AG09319 (cell line): ENCODE measurements around the gene EFCAB13.

Experiments
- DNase-seq: peaks from one replicate; pipeline ENCODE4 v3.0.0-alpha.2; 2010; ENCODE audit warnings: low read depth; ENCODE audit errors: extremely low read depth
- CTCF ChIP-seq: IDR thresholded peaks from 2 replicates; pipeline ENCODE4 v1.5.1; 2011; ENCODE audit warnings: low read depth, mild to moderate bottlenecking, inconsistent platforms, low read length, moderate library complexity

EFCAB13 gene

DNA sequence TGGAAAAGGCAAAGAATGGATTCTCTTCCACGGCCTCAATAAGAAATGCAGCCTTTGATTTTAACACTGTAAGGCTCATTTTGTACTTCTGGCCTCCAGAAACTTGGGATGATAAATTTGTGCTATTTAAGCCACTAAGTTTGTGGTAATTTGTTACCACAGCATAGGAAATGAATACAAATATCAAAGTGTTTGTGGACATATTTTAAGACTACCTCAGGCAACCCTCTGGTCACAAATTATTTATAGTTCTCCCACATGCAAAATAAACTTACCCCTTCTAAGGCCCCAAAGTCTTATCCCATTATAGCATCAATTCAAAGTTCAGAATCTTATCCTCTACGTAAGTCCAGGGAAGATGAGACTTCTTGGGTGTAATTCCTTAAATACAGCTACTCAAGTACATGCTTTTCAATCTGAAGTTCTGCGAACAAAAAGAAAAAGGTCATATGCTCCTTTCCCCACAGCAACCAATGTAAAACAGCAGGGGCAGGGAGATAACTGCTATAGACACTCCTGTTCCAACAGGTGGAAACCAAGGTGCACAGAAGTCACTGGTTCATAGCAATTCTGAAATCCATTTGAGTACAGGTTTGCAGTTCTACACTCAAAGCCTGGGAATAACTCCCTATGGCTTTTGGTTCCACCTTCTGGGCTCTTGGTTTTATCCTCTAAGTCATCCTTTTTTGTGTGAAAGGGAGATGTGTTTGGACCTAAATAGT, 5.4 kb upstream of the EFCAB13 start:
- no peak for TF ChIP-seq CTCF
- no peak for DNase-seq

GRCh38 chr17:47320879-47321502, 2.8 kb upstream of the EFCAB13 start:
- TF ChIP-seq CTCF, result no peak
- no peak for DNase-seq

DNA sequence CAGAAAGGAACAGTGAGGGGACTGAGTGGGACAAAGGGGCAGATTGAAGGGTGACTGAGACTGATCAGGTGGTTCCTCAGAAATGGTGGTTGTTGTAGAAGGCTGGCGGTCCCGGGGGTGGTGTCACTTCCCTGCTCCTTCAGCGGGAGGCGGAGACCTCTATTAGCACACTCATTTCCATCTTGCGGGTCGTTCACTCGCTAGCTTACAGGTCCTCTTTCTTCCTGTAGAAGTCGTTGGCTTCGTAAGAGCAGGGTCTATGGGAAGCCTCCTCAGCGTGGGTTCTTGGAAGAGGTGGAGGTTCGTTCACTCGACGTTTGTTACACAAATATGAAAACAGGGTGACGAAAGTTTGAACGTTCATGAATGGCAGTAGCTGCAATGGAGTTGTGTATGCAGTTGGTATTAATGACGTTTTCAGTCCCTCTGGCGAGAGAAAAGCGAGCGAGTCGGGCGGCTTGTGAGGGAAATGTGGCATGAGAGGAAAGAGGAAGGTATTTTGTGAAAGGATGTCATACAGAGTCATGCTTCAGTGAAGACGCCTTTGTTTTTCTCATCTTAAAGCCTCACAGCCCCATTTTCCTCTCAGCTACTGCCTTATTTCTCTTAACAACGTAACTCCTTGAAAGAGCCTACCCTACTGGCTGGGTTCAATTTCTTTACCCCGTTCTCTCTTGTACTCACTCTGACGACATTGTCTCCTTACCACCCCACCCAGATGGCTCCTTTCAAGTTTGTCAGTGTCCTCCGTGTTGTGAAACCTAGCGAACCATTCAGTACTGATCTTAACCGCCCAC, 667 bp downstream of the EFCAB13 start:
- TF ChIP-seq CTCF, result no peak; the same call in 1 of the 2 replicates
- DNase-seq, result no peak

DNA sequence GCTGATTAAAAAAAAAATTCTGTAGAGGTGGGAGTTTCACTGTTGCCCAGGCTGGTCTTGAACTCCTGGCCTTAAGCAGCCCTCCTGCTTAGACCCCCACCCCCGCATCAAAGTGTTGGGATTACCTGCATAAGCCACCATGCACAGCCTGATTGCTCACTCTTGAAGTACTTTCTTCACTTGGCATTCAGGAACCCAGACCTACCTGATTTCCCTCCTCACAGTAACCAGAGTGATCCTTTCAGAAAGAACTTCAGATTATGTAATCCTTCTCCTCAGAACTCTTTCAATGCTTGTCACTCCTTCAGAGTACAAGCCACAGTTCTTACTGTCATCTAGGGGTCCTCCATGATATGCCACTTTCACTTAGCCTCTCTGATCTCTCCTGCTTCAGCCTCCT, 1.4 kb downstream of the EFCAB13 start:
- no peak for DNase-seq
- no peak for TF ChIP-seq CTCF

DNA sequence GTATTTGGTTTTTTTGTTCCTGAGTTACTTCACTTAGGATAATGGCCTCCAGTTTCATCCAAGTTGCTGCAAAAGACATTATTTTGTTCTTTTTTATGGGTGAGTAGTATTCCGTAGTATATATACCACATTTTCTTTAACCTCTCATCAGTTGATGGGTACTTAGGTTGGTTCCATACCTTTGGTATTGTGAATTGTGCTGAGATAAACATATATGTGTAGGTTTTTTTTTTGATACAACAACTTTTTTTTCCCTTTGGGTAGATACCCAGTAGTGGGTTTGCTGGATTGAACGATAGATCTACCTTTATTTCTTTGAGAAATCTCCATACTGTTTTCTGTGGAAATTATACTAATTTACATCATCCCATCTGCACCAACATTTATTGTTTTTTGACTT, 6.8 kb downstream of the EFCAB13 start:
- no peak for DNase-seq
- no peak for TF ChIP-seq CTCF

GRCh38 chr17:47332287-47332686, 8.5 kb downstream of the EFCAB13 start:
- no peak for TF ChIP-seq CTCF
- no peak for DNase-seq
